HFF-Myc (cell line): ENCODE results near the gene FSIP1.

Experiments used
- DNase-seq: peaks from one replicate; pipeline ENCODE4 v3.0.0-alpha.2; 2011; ENCODE audit warnings: low read depth; ENCODE audit errors: extremely low read depth
- H3K4me3 ChIP-seq: replicated peaks from 2 replicates; pipeline ENCODE4 v1.5.1; 2011; ENCODE audit warnings: low read depth, mild to moderate bottlenecking, control low read depth, low read length
- CTCF ChIP-seq: IDR thresholded peaks from 2 replicates; pipeline ENCODE4 v1.5.1; 2012; ENCODE audit warnings: mild to moderate bottlenecking, low read depth, low read length, control low read depth; ENCODE audit errors: missing control alignments

FSIP1 gene

GRCh38 chr15:39663704-39664250 lies 118.9 kb downstream of the FSIP1 start:
- no peak for TF ChIP-seq CTCF

DNA sequence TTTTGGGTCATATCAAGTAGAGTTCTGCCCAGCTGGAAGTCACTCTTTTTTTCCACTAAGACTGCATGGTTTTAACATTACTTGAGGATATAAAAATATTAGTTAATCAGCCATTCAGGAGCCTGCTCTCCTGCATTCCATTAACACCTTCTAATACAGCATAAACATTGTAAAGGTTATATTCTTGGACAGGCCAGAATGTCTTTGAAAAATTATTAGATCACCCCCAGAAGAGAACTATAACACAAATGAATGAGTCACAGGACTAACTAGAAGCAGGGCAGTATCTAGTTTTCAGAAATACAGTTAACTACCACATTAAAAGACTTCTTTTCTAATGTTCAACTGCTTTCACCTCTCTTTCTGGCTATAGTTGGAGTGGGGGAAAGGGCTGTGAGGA lies 120.9 kb downstream of the FSIP1 start:
- no peak for DNase-seq
- H3K4me3 ChIP-seq, result no peak overlapping the region
- no peak for TF ChIP-seq CTCF

More at GRCh38 chr15:39663704-39664250, 118.9 kb downstream of the FSIP1 start:
- H3K4me3 ChIP-seq, result no peak overlapping the region
- DNase-seq, result no peak

DNA sequence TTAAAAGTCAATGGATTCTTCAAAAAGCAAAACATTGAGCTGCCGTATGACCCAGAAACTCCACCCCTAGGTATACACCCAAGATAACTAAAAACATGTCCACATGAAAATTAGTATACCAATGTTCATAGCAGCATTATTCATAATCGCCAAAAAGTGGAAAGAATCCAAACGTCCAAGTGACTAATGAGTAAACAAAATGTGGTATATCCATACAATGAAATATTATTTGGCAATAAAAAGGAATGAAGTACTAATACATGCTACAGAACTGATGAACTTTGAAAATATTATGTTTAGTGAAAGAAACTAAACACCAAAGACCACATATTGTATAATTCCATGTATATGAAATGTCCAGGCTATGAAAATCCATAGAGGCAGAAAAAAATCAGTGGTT lies 123.9 kb downstream of the FSIP1 start:
- no peak for TF ChIP-seq CTCF
- H3K4me3 ChIP-seq, result no peak overlapping the region
- DNase-seq, result no peak

- DNase-seq, result no peak
- H3K4me3 ChIP-seq, result no peak overlapping the region
- TF ChIP-seq CTCF, result no peak
Measured at GRCh38 chr15:39657668-39658067, 125.0 kb downstream of the FSIP1 start.

DNA sequence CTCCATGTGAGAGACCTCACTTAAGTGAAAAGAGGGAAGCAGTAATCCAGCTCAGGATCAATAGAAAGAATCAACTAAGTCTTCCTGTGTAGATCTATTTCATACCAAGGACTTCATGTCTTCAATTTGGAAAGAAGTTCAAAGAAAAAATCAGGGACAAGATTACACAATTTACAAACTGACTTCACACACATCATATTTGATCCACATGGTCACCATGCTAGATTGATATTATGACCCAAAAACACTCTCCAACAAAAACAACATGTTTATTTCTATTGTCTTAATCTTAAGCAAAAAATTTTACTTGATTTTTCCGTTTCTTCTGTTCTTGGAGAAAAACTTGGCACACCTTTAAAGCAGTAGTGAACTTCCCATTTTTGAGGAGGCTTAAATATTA lies 125.5 kb downstream of the FSIP1 start:
- H3K4me3 ChIP-seq, result no peak overlapping the region
- no peak for DNase-seq
- no peak for TF ChIP-seq CTCF

DNA sequence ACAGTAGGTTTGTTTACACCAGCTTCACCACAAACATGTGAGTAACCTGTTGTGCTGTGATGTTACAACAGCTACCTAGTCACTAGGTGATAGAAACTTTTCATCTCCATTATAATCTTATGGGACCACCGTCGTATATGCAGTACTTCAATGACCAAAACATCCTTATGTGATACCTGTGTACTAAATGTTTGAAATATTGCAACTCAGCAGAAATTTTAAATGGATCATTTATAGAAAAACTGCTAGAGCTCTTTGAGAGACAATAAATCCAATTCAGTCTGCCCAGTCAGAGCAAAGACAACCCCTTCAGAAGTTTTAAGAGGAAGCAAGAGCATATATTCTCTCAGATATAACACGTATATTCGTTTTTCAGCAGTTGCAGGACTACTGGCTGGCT lies 128.3 kb downstream of the FSIP1 start:
- no peak for DNase-seq
- no peak for TF ChIP-seq CTCF
- H3K4me3 ChIP-seq, result no peak overlapping the region

DNA sequence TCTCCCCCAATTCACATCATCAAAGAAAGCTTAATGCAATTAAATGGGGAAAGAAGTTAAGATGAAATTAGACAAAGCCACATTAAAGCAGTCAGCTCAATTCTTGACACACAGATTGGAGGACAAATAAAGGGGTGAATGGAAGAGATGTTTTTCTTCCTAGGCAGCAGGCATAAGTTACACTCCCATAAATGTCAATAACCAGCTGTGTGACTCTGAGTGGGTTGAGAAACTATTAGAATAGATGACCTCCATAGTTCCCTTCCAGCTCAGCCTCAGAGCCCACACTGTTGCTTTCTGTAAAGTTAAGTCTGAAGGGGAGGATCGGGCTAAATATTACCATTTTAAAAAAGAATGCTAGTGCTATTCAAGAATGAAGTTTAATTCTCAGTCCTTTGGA lies 130.8 kb downstream of the FSIP1 start:
- TF ChIP-seq CTCF, result no peak
- H3K4me3 ChIP-seq, result no peak overlapping the region
- no peak for DNase-seq
